ENCODE measurements around the gene PSTPIP1. TPM values are rescaled to one million over a fixed set of nuclear protein-coding genes. Genes with fewer than 3 reads are reported as not detected.

The PSTPIP1 gene
- total and polyA plus RNA-seq, 7 donors = 0.97 to 2.2 (median 1.3) TPM

DNA sequence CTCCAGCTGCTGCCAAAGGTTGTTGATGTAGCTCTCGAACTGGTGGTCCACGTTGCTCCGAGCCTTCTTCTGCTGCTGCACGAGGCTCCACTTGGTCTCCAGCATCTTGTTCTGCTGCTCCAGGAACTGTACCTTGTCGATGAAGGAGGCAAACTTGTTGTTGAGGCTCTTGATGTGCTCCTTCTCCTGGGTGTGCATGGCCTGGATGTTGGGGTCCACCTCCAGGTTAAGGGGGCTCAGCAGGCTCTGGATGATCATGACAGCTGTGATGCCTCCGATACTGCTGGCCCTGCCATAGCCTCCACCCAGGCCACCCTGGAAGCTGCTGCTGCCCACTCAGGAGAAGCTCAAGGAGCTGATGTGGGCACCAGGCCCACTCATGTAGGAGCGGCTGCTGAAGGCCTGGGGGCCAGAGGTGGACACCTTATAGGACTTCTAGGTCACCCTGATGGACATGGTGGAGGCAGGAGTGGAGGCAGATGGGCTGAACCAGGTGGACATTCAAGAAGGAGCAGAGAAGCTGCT lies 14.9 kb upstream of the PSTPIP1 start:
- Histone ChIP-seq H3K4me1 (no peaks in the 10 kb centered on the region), H3K9me3 (no peaks in the 10 kb centered on the region), H3K27ac (no peak overlapping the region), H3K4me3 (no peak overlapping the region), H3K36me3 (ENCODE audit: insufficient read depth in 1 of 2, low read depth in 1 of 2) (no peaks in the 10 kb centered on the region), H3K27me3 (ENCODE audit: insufficient read depth in 3 of 3, low read length in 2 of 3) (no peaks in the 10 kb centered on the region)
- ATAC-seq (no peak), DNase-seq (no peak)
- intact Hi-C loops (cut with DNase I) = no loop called here
- TF ChIP-seq, protein P1, sequence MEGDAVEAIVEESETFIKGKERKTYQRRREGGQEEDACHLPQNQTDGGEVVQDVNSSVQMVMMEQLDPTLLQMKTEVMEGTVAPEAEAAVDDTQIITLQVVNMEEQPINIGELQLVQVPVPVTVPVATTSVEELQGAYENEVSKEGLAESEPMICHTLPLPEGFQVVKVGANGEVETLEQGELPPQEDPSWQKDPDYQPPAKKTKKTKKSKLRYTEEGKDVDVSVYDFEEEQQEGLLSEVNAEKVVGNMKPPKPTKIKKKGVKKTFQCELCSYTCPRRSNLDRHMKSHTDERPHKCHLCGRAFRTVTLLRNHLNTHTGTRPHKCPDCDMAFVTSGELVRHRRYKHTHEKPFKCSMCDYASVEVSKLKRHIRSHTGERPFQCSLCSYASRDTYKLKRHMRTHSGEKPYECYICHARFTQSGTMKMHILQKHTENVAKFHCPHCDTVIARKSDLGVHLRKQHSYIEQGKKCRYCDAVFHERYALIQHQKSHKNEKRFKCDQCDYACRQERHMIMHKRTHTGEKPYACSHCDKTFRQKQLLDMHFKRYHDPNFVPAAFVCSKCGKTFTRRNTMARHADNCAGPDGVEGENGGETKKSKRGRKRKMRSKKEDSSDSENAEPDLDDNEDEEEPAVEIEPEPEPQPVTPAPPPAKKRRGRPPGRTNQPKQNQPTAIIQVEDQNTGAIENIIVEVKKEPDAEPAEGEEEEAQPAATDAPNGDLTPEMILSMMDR (IDR thresholded peaks at IDR 0.05) = no peak
- WGBS, 3 donors = 83 to 84% (median 84%) methylated on average over 7 of the region's 7 CpGs

DNA sequence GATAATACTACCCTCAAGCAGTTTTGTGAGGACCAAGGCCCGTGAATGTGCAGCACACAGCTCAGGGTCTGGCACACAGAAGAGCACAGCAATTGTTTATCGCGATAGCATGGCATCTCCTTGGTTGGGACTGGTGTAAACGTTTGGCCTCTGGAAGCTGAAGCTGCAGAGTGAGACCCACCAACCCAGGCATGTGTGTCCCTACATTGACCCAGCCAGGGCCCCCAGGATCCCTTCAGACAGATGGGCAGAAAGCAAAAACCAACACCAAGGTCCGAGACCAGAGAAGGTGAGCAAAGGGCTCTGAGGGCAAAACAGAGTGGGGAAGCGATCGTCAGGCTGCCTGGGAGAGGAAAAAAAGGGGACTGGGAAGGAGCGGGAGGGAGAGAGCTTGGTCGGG lies 12.6 kb upstream of the PSTPIP1 start:
- Histone ChIP-seq H3K4me3 (no peak overlapping the region), H3K36me3 (ENCODE audit: insufficient read depth in 1 of 2, low read depth in 1 of 2) (no peaks in the 10 kb centered on the region), H3K4me1 (no peaks in the 10 kb centered on the region), H3K27me3 (ENCODE audit: insufficient read depth in 3 of 3, low read length in 2 of 3) (no peaks in the 10 kb centered on the region), H3K9me3 (no peaks in the 10 kb centered on the region), H3K27ac (no peak overlapping the region)
- intact Hi-C loops (cut with DNase I) = no loop called here
- TF ChIP-seq, protein P1 (IDR thresholded peaks at IDR 0.05) = no peak
- ATAC-seq (no peak), DNase-seq (no peak)
- 79 to 87% (median 82%) methylated on average over 9 of the region's 9 CpGs for WGBS, 3 donors

DNA sequence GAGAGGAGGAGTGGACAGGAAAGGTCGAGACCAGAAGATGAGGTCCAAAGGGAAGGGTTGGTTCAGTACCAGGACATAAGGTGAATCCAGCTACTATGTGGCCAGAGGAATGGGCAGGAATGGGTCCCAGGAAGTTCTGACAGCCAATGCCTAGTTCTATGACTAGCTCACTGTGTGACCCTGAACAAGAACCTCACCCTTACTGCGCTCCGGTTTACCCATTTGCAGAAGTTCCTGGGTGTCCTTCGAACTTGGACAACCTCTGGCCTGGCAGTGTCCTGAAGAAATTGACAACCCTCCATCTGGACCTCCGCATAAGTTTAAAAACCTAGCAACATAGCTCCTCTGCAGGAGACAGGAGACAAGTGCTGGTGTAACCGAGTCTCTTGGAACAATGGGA lies 12.2 kb upstream of the PSTPIP1 start:
- Histone ChIP-seq H3K4me3 (no peak overlapping the region), H3K9me3 (no peaks in the 10 kb centered on the region), H3K4me1 (no peaks in the 10 kb centered on the region), H3K36me3 (ENCODE audit: insufficient read depth in 1 of 2, low read depth in 1 of 2) (no peaks in the 10 kb centered on the region), H3K27me3 (ENCODE audit: insufficient read depth in 3 of 3, low read length in 2 of 3) (no peaks in the 10 kb centered on the region), H3K27ac (no peak overlapping the region)
- intact Hi-C loops (cut with DNase I) = no loop called here
- TF ChIP-seq, protein P1 (IDR thresholded peaks at IDR 0.05) = no peak
- ATAC-seq (no peak), DNase-seq (no peak)
- WGBS, 3 donors = 79 to 83% (median 81%) methylated on average over 6 of the region's 6 CpGs

DNA sequence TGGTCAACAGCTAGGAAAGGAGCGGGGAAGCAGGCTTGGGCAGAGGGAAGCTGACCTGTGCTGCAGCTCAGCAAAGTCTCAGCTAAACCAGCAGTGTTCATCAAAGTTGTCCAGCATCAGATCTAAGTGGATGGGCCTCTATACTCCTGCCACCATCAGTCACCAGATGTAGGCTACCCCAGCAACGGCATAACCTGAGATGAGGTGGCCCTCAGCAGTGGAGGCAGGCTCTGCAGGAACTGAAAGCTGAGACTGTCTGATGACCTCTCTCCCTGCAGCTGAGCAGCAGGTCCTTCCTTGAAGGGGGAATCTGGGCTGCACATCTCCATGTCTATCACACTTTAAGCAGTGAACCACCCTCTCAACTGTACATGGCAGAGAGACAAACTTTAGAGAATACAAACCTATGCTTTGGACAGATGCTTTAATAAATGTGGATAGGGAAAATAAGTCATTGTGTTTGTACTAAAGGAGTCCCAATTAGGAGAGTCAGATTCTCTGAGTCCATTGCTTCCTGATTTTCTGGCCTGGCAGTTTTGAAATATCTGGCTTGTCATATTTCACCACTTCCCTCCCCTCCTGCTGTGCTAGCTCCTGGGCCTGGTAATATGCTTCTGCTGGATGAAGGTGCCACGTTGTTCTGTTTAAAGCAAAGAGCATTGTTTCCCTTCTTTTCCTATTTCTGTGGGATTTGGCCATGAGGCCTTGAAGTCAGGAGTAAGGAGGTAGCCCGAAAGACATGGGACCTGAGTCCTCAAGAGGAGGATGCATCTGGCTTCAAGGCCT lies 11.1 kb upstream of the PSTPIP1 start:
- ATAC-seq (no peak), DNase-seq (no peak)
- H3K9me3 ChIP-seq = no peaks in the 10 kb centered on the region
- TF ChIP-seq, protein P1 (IDR thresholded peaks at IDR 0.05) = no peak
- H3K27me3 ChIP-seq (ENCODE audit: insufficient read depth in 3 of 3, low read length in 2 of 3) = no peaks in the 10 kb centered on the region
- 76 to 82% (median 76%) methylated on average over 4 of the region's 4 CpGs for WGBS, 3 donors
- intact Hi-C loops (cut with DNase I) = no loop called here
- H3K4me1 ChIP-seq = no peaks in the 10 kb centered on the region
- no peaks in the 10 kb centered on the region for H3K36me3 ChIP-seq (ENCODE audit: insufficient read depth in 1 of 2, low read depth in 1 of 2)
- no peak overlapping the region for H3K4me3 ChIP-seq
- no peak overlapping the region for H3K27ac ChIP-seq

All from psoas muscle (tissue), 8 donors.